Measurements from ENCODE around the gene STX12.

DNA sequence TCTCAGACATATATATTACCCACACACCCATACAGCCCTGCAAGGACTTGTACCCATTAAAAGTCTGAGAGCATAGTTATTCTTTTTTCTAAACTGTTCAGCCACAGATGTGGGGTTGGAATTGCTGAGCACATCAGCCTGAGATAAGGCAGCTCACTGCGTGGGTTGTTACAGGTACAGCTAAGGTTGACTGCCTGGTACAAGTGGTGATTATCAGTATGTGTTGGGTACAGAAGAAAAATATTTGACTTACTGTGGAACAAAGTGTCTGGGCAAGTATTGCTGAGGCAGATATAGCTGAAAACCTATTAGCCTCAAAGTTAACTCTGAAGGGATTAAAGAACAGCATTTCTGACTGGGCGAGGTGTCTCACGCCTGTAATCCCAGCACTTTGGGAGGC, 5.0 kb downstream of the STX12 start:
- TF ChIP-seq, protein P1, sequence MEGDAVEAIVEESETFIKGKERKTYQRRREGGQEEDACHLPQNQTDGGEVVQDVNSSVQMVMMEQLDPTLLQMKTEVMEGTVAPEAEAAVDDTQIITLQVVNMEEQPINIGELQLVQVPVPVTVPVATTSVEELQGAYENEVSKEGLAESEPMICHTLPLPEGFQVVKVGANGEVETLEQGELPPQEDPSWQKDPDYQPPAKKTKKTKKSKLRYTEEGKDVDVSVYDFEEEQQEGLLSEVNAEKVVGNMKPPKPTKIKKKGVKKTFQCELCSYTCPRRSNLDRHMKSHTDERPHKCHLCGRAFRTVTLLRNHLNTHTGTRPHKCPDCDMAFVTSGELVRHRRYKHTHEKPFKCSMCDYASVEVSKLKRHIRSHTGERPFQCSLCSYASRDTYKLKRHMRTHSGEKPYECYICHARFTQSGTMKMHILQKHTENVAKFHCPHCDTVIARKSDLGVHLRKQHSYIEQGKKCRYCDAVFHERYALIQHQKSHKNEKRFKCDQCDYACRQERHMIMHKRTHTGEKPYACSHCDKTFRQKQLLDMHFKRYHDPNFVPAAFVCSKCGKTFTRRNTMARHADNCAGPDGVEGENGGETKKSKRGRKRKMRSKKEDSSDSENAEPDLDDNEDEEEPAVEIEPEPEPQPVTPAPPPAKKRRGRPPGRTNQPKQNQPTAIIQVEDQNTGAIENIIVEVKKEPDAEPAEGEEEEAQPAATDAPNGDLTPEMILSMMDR (IDR thresholded peaks at IDR 0.05), result no peak
- no peak for TF ChIP-seq EP300 (IDR thresholded peaks at IDR 0.05)
- TF ChIP-seq POLR2A (IDR thresholded peaks at IDR 0.05), result no peak

Data from ovary (tissue), 3 donors.